LNCAP (cell line): ENCODE measurements around the gene B3GNT5.

ENCODE experiments used
- CTCF ChIP-seq: fragments of 450-650 bp; IDR thresholded peaks from 2 replicates; pipeline ENCODE4 v1.5.1; 2017; ENCODE audit warnings: mild to moderate bottlenecking

Gene B3GNT5

DNA sequence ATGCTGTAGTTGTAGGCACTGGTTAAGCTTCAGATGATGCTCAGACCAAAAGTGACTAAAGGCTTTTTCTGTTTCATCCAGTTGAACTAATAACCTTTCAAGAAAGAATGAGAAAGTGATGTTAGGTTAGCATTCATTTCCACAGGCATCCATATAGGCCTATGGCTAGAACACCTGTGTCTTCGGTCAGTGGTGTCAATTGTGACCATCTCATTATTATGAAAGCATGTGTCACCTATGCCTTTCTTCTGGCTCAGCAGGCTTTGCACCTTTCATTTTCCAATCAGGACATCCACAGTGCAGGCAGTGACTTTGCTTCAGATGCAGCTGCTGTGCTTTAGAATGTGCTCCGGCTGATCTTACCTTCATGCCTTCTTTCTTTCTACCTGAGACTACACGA is 57.9 kb downstream of the B3GNT5 start:
- no peak for TF ChIP-seq CTCF

DNA sequence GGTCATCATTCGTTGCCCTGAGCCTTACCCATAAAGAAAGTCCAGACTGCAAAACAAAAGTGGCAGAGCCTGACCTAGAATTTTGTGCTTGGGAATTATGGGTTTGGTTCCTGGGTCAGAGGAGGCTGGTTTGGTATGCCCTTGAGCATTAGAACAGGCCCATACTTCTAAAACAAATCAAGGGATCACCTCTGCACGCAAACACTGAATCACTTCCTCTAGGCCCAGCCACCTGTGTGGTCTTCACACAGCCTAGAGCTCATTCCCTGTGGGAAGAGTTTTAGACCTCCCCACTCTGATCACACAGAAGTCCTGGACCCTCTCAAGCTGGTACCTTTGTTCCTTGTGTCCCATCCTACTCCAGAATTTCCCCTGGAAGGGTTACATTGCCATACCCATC is 59.4 kb downstream of the B3GNT5 start:
- no peak for TF ChIP-seq CTCF

DNA sequence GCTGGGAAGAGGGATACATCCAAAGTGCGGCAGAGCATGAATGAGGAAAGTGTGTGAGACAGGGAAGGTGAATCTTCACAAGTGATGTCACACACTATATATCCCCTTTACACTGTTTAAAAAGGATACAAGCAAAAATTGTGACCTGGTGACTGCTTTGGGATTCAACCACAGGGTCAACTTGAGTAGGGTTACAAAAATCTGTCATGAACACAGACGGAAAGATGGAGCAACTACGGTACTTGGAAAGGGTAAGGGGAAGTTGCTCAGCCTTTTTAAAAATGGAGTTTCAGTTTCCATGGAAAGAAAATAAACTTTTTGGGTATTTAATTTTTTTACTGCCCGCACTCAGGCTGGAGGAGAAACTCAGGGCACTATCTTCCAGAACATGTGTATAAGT is 60.3 kb downstream of the B3GNT5 start:
- TF ChIP-seq CTCF: no peak

GRCh38 chr3:183313764-183314163 is 60.7 kb downstream of the B3GNT5 start:
- no peak for TF ChIP-seq CTCF

DNA sequence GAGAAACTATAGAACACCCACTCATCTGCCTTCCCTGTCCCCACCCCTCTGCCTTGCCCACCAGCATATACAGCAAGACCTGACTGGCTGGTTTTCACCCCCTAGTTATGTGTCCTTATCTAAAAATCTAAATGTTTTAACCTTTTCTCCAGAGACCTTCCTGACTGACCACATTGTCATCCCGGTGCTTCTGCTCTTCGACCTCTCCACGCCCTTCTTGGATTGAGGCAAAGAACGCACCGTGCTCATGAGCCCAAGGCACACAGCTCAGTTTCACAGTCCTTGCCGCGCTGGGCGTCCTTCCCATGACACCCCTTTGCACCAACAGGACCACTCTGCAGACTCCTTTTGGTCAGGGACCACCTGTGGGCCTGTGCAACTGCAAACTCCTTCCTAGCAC is 62.7 kb downstream of the B3GNT5 start:
- no peak for TF ChIP-seq CTCF

- no peak for TF ChIP-seq CTCF
These were observed 64.2 kb downstream of the B3GNT5 start for GRCh38 chr3:183317271-183317670.

DNA sequence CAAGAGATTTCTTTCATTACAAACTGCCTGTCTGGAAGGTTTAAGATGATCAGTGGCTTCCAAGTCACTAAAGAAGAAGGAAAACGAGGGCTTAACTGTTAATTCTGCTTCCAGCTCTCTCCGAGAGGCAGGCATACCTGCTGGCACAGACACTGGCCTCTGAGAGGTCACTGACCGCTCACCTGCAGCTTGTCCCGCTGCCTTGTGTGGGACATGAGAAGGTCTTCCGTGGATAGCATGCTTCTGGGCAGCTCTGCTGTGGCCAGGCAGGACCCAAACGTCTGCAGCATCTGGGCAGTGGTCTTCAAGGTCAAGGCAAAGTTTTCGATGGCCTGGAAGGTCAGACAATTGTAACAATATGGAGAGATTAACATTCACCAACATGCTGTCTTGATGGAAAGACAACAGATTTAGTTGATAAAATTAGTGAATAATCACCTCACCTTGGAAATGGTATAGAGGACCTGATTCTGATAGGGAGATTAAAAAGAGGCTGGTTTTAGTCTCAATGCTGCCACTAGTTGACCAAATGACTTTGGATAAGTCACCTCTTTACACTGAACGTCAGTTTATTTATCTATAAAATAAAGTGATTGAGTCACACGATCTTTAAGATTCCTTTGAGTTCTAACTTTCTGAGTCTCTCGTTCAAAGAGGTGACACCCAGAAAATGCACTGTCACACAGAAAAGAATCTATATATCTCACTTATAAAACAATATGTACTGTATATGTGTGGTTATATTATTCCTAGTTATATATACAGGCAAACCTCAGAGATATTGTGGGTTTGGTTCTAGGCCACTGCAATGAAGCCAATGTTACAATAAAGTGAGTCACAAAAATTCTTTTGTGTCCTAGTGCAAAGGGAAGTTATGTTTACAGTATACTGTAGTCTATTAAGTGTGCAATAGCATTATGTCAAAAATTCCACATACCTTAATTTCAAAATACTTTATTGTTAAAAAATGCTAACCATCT is 65.1 kb downstream of the B3GNT5 start:
- TF ChIP-seq CTCF: no peak
